ENCODE data around the gene ARHGAP11B.
A peak's percentile ranks its signal among the peaks of the same experiment; 100 is the strongest.
"Not testable (repeated sequence)": the region's sequence is repeated elsewhere in the genome, so short reads cannot be mapped to it uniquely, and the experiment has no call there.

Gene ARHGAP11B

GRCh38 chr15:30625436-30626193 lies at the start of gene ARHGAP11B:
ARHGAP11B (plus strand) TSS chr15:30626128.
- H4K20me1 ChIP-seq, result peaks cover 0 to 19% (median 9%) of the 10 kb centered on the region in 11 experiments; a peak in 10 of 22 replicates
- peak within 1 kb of the TSS; percentile 45 to 88 (median 78) for H3K4me2 ChIP-seq
- H3K36me3 ChIP-seq, result peaks cover 0 to 12% (median 0%) of the 10 kb centered on the region in 11 experiments; a peak in 5 of 22 replicates
- H3K4me3 ChIP-seq, result peak within 1 kb of the TSS; percentile 61 to 82 (median 74)
- peak within 1 kb of the TSS; percentile 88 to 96 (median 93) for H3K27ac ChIP-seq
- not testable (repeated sequence) for H3K9me3 ChIP-seq (replicated peaks in 1 of 11); H3K27me3 ChIP-seq
- H3K9ac ChIP-seq, result peak within 1 kb of the TSS; percentile 85 to 94 (median 89)
- H3K4me1 ChIP-seq, result peaks cover 8 to 26% (median 22%) of the 10 kb centered on the region in 10 experiments

- H3K27ac ChIP-seq; H3K4me3 ChIP-seq; H3K4me1 ChIP-seq; H4K20me1 ChIP-seq; H3K36me3 ChIP-seq; H3K9ac ChIP-seq; H3K4me2 ChIP-seq; H3K9me3 ChIP-seq (replicated peaks in 1 of 11); H3K27me3 ChIP-seq: not testable (repeated sequence)
Measured at GRCh38 chr15:30579394-30579970, 46.4 kb upstream of the ARHGAP11B start.

GRCh38 chr15:30580716-30581115 lies 45.2 kb upstream of the ARHGAP11B start:
- H3K4me3 ChIP-seq; H3K9ac ChIP-seq; H3K27me3 ChIP-seq; H3K9me3 ChIP-seq (replicated peaks in 1 of 11); H3K4me2 ChIP-seq; H4K20me1 ChIP-seq; H3K27ac ChIP-seq; H3K4me1 ChIP-seq; H3K36me3 ChIP-seq: not testable (repeated sequence)

GRCh38 chr15:30598953-30599352 lies 27.0 kb upstream of the ARHGAP11B start:
- not testable (repeated sequence) for H3K27me3 ChIP-seq; H3K27ac ChIP-seq; H3K9me3 ChIP-seq (replicated peaks in 1 of 11); H4K20me1 ChIP-seq; H3K4me3 ChIP-seq; H3K4me1 ChIP-seq; H3K9ac ChIP-seq; H3K36me3 ChIP-seq; H3K4me2 ChIP-seq

- not testable (repeated sequence) for H3K36me3 ChIP-seq; H3K4me2 ChIP-seq; H3K9me3 ChIP-seq (replicated peaks in 1 of 11); H3K9ac ChIP-seq; H4K20me1 ChIP-seq; H3K4me1 ChIP-seq; H3K27ac ChIP-seq; H3K27me3 ChIP-seq; H3K4me3 ChIP-seq
Measured at GRCh38 chr15:30603796-30604195, 22.1 kb upstream of the ARHGAP11B start, which contains the start of gene GOLGA8H. GOLGA8H (plus strand) TSS chr15:30604028; CDS start chr15:30604126, 98 bp downstream.

- H3K27me3 ChIP-seq; H3K4me1 ChIP-seq; H3K27ac ChIP-seq; H3K36me3 ChIP-seq; H4K20me1 ChIP-seq; H3K4me2 ChIP-seq; H3K4me3 ChIP-seq; H3K9ac ChIP-seq; H3K9me3 ChIP-seq (replicated peaks in 1 of 11): not testable (repeated sequence)
Measured at GRCh38 chr15:30612271-30612670, 13.7 kb upstream of the ARHGAP11B start.

- not testable (repeated sequence) for H3K4me1 ChIP-seq; H3K4me2 ChIP-seq; H3K9me3 ChIP-seq (replicated peaks in 1 of 11); H3K9ac ChIP-seq; H3K36me3 ChIP-seq; H3K27ac ChIP-seq; H3K4me3 ChIP-seq; H4K20me1 ChIP-seq; H3K27me3 ChIP-seq
Measured at GRCh38 chr15:30621342-30621741, 4.6 kb upstream of the ARHGAP11B start.

GRCh38 chr15:30626194-30626565 lies 252 bp downstream of the ARHGAP11B start:
- H3K9me3 ChIP-seq (replicated peaks in 1 of 11); H3K27me3 ChIP-seq: not testable (repeated sequence)
- peak overlapping the region; percentile 85 to 94 (median 89) for H3K9ac ChIP-seq
- H3K36me3 ChIP-seq, result peaks cover 0 to 13% (median under 1%) of the 10 kb centered on the region in 11 experiments; a peak in 7 of 22 replicates
- H3K4me1 ChIP-seq, result peaks cover 8 to 26% (median 22%) of the 10 kb centered on the region in 10 experiments
- H3K27ac ChIP-seq, result peak overlapping the region in 10 of 11 experiments; percentile 88 to 96 (median 94); a peak in 20 of 22 replicates
- peak overlapping the region; percentile 61 to 82 (median 74) for H3K4me3 ChIP-seq
- peaks cover 0 to 19% (median 9%) of the 10 kb centered on the region in 11 experiments; a peak in 10 of 22 replicates for H4K20me1 ChIP-seq
- peak overlapping the region; percentile 5 to 86 (median 75); a peak in 13 of 22 replicates for H3K4me2 ChIP-seq

- peaks cover 0 to 19% (median 9%) of the 10 kb centered on the region in 11 experiments; a peak in 10 of 22 replicates for H4K20me1 ChIP-seq
- peak overlapping the region; percentile 85 to 94 (median 89) for H3K9ac ChIP-seq
- H3K27me3 ChIP-seq; H3K9me3 ChIP-seq (replicated peaks in 1 of 11): not testable (repeated sequence)
- H3K4me2 ChIP-seq, result peak overlapping the region; percentile 45 to 88 (median 78)
- H3K27ac ChIP-seq, result peak overlapping the region in 10 of 11 experiments; percentile 88 to 96 (median 94); a peak in 20 of 22 replicates
- H3K36me3 ChIP-seq, result peaks cover 0 to 18% (median 5%) of the 10 kb centered on the region in 11 experiments; a peak in 9 of 22 replicates
- peak overlapping the region; percentile 61 to 82 (median 74) for H3K4me3 ChIP-seq
- peaks cover 8 to 26% (median 22%) of the 10 kb centered on the region in 10 experiments for H3K4me1 ChIP-seq
Measured at GRCh38 chr15:30626632-30627031, 704 bp downstream of the ARHGAP11B start.
